Loucy (cell line): ENCODE measurements around the gene FEZF1.

Experiments
- EZH2phosphoT487 ChIP-seq: fragments of 200-600 bp; IDR thresholded peaks from 2 replicates; pipeline ENCODE4 v1.6.1; 2018; ENCODE audit warnings: antibody characterized with exemption, mild to moderate bottlenecking, moderate library complexity, borderline replicate concordance
- TF ChIP-seq, protein P1 (sequence below): fragments of 200-600 bp; sonication (generic); conservative IDR thresholded peaks from 2 replicates; pipeline ENCODE4 v1.5.1; 2014; ENCODE audit warnings: mild to moderate bottlenecking, antibody characterized with exemption, low read length

DNA sequence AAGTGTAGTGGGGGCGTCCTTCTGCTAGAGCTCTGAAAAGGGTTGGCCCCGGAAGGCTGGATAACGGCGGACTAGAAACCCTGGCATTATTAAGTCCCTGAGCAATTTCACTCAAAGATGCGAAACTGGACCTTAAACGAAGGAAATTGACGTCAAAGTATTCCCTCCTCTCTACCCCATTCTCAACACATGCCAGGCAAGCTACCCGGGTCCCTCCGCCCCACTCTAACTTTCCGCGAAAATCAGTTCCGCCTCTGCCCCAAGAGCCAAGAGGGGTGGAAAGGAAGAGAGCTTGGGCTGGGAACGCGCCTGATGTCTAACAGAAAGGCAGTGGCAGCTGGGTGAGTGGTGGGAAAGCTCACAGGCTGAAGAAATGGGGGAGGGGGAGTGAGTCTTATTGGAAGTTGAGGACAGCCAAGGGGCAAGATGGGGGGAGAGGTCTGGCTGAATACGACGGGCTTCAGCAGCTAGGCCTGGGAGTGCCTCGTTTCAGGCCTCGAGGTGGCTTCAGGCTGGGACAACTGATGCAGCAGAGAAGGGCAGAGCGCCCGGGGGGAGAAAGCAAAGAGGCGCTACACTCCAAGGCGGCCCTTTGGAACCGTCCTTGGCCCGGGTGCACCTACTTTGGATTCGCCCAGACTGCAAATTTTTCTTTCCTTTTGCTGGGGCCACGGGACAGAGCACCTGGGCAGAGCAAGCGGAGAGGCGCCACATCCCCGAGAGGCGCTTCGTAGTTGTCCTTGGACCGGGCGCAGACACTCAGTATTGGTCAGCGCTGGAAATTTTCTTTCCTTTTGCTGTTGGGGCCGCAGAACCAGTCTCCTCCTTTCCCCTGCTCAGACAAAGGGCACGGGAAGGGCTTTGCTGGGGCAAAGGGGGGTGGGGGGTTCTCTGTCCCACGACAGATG lies 2.0 kb upstream of the FEZF1 start:
- TF ChIP-seq, protein P1, sequence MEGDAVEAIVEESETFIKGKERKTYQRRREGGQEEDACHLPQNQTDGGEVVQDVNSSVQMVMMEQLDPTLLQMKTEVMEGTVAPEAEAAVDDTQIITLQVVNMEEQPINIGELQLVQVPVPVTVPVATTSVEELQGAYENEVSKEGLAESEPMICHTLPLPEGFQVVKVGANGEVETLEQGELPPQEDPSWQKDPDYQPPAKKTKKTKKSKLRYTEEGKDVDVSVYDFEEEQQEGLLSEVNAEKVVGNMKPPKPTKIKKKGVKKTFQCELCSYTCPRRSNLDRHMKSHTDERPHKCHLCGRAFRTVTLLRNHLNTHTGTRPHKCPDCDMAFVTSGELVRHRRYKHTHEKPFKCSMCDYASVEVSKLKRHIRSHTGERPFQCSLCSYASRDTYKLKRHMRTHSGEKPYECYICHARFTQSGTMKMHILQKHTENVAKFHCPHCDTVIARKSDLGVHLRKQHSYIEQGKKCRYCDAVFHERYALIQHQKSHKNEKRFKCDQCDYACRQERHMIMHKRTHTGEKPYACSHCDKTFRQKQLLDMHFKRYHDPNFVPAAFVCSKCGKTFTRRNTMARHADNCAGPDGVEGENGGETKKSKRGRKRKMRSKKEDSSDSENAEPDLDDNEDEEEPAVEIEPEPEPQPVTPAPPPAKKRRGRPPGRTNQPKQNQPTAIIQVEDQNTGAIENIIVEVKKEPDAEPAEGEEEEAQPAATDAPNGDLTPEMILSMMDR, result no peak
- no peak for TF ChIP-seq EZH2phosphoT487
